Stimulated activated CD8-positive, alpha-beta memory T cell treated with anti-CD3 and anti-CD28 coated beads, Interleukin-15, amount 100 ng/mL, for 4 hours (primary cell): ENCODE results near the gene ST8SIA3.

Experiments used
- DNase-seq, 2 donors: peaks; one replicate each; pipeline ENCODE4 v3.0.0-alpha.2; 2020; ENCODE audit warnings: low read depth in 2 of 2

Gene ST8SIA3, protein sequence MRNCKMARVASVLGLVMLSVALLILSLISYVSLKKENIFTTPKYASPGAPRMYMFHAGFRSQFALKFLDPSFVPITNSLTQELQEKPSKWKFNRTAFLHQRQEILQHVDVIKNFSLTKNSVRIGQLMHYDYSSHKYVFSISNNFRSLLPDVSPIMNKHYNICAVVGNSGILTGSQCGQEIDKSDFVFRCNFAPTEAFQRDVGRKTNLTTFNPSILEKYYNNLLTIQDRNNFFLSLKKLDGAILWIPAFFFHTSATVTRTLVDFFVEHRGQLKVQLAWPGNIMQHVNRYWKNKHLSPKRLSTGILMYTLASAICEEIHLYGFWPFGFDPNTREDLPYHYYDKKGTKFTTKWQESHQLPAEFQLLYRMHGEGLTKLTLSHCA

DNA sequence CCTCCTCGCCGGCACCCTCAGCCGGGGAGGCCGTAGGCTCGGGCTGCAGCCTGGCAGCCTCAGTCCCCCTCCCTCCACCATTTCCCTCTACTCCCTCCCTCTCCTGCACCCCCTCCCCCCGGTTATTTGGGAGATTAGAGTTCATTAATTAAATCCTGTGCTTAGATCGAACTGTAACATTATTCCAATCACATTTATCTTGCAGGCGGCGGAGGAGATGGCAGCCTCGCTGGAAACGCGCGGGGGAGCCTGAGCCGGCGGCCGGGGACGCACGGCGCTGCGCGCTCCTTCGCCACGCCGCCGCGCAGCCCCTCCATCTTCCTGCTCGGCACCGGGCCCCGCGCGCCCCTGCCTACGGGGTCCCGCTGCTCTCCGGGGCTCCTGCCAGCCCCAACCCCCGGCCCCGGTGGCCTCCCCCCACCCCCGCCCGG, at the start of gene ST8SIA3:
ST8SIA3 (plus strand) TSS at position 287 of the 431 bp plus-strand sequence. CDS start 290 bp downstream, outside the sequence.
- no peak for DNase-seq

DNA sequence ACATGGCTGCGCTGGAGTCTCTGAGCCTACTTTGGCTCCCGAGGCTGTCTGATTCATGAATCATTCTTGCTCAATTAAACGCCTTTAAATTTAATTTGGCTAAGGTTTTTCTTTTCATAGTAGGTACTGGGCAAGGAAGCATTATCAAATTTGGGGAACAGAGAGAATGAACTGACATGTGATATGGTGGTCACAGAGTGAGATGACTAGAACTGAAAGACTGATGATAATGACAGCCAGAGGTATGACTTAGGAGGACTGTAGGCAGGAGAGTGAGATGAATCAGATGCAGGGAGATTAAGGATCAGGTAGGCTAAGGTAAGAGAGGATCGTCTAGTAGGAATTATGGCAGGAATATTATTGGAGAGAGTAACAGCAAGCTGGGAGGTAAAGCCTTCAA, 40.9 kb upstream of the ST8SIA3 start:
- no peak for DNase-seq

- DNase-seq: no peak
Measured at GRCh38 chr18:57312346-57313144, 39.8 kb upstream of the ST8SIA3 start.

GRCh38 chr18:57320603-57321002, 31.8 kb upstream of the ST8SIA3 start:
- DNase-seq: no peak

- DNase-seq: no peak
Measured at GRCh38 chr18:57325491-57326166, 26.7 kb upstream of the ST8SIA3 start.

- no peak for DNase-seq
Measured at GRCh38 chr18:57326718-57327323, 25.5 kb upstream of the ST8SIA3 start.

DNA sequence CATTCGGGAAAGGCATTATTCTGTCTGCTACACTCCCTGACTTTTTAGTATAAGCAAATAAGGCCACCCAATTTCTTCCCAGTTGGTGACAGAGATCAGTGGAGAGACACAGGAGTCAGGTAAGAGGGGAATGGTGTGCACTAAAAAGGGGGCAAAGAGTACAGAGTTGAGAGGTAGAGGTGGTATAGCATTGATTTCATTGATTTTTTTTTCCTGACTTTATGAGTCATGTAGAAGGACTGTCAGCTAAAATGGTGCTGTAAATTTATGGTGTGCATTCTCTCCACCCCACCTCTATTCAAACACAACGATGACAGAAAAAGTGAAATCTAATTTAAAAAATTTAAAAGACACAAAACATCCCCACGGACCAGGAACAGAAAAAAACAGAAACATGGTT, 23.7 kb upstream of the ST8SIA3 start:
- DNase-seq: no peak

DNA sequence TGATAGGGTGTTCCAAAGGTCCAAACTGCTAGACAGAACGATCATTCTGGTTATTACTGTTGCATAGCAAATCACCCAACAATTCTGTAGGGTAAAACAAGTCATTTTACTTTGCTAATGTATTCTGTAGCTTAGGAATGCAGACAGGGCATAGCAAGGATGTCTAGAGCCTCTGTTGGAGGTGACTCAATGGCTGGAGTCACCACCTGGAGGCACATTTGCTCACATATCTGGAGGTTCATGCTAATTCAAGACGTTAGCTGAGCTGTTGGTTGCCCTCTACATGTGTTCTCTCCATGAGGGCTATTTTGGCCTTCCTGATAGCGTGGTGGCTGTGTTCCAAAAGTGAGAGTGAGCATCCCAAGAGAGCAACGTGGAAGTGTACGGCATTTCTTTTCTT, 22.5 kb upstream of the ST8SIA3 start:
- no peak for DNase-seq

GRCh38 chr18:57331718-57332117, 20.6 kb upstream of the ST8SIA3 start:
- no peak for DNase-seq

DNA sequence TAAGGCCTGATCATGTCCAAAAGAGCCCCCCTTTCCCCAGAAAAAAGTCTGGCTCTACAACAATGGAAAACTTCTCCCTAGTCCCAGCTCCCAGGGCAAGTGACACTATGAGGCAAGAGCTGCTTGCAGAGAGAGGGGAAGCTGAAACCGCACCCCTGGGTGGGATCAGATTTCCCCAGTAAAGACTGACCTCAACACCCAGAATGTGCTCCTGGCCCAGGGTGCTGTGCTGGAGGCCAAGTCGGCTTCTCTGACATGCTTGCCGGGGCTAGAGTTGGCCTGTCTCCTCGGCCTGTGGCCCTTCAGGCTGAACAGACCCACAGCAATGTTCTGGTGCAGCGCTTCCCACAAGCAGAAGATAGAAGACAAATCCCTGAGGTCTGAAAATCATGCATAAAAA, 18.4 kb upstream of the ST8SIA3 start:
- no peak for DNase-seq

DNA sequence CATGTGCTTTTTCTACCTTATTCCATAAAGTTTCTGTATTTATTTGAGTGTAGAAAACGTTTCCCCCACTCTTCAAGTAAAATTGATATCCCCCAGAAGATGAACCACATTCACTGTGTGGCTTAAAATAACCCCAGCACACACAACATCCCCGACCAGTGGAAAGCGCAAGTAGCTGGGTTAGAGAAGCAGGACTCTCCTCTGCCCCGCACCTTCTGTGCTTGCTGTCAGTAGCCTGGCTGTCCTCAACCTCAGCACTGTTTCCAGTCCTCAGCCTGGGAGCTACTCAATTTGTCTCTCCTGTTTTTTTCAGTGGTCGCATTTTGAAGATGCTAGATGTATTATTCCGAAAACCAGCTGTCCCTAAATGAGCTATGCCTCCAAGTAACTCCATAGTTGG, 18.0 kb upstream of the ST8SIA3 start:
- no peak for DNase-seq

- no peak for DNase-seq
Measured at GRCh38 chr18:57336343-57336742, 16.0 kb upstream of the ST8SIA3 start.

DNA sequence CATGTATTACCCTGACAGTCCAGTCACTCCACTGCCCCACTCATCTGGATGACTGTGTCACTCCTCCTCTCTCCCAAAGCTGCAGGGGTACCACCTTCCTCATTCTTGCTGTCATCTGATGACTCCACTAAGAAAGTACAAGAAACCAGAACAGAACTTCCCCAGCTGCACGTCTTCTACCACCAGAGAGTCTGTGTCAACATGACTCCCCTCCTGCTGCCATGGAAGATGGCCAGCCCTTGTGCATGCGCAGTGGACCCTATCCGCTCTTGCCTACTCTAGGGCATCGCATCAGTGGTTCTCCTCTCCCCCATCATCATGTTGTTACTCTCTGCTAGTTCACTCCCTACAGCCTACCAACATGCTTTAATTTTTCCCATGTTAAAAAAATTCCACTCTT, 14.5 kb upstream of the ST8SIA3 start:
- DNase-seq: no peak

DNA sequence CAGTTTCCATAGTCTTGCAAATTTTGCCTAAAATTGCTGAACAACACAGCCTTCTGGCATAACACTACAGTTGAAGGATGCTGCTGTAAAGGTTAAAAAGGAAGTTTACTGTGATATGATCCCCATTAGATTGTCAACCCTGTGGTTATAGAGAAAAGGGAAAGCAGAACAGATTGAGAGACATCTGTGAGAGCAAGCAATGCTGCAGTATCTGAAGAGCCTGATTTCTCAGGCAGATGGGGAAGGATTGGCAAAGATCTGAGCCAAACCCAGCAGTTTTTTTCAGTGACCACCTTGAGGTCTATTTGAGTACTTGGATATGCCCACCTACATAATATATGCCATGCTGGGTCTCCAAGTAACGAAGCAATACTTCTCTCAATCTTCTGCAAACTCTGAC, 8.5 kb upstream of the ST8SIA3 start:
- no peak for DNase-seq

DNA sequence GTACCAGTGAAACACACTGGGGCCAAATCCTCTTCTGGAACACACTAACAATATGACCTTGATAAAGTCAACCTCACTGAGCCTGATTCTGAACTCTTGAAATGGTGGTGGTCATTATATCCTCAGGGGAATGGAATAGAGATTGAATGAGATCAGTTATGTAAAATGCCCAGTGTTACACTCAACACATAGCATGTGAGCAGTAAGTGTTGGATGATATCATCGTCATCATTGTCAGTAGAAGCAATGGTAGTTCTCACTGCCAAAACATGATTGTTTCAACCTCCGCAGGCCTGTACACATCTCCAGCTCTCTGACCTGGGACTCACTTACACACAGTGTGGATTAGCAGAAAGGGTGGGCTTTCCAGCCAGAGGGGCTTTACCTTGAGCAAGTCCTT, 5.5 kb upstream of the ST8SIA3 start:
- DNase-seq: no peak

GRCh38 chr18:57347784-57348183, 4.6 kb upstream of the ST8SIA3 start:
- DNase-seq: no peak

GRCh38 chr18:57352761-57353136, 392 bp downstream of the ST8SIA3 start:
- DNase-seq: no peak

DNA sequence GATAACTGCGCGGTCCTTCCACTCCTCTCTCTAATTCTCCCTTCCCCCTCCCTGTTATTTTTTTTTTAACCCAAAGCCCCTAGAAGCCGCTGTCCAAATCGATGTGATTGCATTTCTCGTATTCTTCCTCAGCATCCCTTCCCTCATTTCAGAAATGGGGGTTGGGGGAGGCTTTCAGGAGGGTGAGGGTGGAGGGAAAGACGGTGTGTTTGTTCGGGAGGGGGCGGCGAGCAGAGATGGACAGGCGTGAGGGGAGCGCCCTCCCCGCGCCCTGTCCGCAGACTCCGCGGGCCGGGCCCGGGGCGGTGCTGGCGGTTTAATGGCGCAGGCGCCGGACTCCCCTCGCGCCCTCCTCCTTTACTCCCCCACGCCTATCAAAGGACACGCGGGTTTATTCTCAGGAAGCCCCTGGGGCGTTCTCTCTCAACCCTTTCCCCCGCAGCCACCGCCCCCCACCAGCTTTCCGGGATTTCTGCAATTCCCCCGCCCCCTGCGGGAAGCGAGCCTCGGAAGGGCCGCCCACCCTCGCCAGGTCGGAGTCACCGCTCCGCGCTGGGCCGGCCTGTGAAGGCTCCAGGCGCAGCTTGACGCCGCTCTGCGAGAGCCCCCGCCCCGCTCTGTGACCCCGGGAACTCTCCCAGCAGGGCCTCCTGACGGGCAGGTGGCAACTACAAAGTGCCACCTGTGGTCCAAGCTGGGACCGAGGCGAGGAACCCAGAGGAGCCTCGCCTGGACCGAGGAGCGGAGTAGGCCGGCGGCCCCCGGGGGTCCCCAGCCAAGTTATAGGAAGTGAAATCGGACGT, 981 bp downstream of the ST8SIA3 start:
- DNase-seq: no peak

- no peak for DNase-seq
Measured at GRCh38 chr18:57353940-57354461, 1.6 kb downstream of the ST8SIA3 start.

DNA sequence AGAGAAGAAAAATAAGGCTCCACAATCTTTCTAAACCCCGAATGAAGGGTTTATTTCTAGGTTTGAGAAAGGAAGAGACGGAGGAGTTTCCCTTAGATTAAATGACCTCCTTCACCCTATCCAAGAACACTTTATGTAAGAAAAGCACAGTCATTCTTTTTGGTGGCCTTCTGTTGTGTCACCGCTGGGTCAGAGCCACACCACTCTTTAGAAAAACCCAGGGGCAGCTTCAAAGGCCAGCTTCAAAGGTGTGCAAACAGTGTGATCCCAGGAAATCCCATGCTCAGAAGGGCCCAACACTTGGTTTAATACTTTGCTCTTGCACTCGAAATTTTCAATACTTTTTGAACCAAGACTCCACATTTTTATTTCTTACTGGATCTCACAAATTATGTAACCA, 7.1 kb downstream of the ST8SIA3 start:
- no peak for DNase-seq

GRCh38 chr18:57362714-57363113, 10.4 kb downstream of the ST8SIA3 start:
- DNase-seq: no peak
